ENCODE measurements around the gene C7. TPM values are rescaled to one million over a fixed set of nuclear protein-coding genes. Genes with fewer than 3 reads are reported as not detected.

The C7 gene
- total and polyA plus RNA-seq, 2 of the 13 experiments (the other 11 are each of a cell fraction or from before 2014, with no cell fraction given): 1.7 to 3.5 TPM

DNA sequence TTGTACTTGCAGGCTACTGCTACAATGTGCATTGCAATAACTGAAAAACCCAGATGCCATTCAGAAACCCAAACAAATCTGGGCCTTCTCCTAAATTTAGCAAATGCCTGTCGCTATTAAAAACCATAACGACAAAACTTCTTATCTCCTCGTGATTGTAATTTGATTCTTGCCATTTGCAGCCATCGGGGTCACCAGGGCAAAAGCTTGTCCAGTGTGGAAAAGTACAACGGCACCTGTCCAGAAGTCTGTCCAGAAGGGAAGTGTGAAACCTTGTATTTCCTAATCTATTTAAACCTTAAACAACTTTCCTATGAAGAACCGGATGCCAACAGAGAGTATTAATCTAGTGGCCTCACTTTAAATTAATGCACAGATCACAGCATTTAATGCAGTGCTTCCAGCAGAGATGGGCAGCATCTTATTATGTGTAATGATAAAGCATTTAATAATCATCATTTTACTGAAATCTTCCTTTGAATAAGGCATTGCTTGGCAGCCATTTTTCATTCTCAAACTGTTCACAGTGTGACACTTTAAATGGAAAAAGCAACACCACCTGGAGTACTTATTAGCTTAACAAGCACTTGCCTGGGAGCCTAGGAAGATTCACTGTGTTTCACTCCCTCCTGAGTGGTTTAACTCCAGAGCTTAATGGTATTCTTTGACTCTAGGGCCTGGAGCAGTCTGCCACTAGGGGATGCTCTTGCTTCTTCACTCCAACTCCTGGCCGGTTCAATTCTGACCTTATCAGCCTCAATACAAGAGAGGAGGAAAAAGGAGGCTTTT, 4.9 kb upstream of the C7 start (continued):
- TF ChIP-seq, protein P1, sequence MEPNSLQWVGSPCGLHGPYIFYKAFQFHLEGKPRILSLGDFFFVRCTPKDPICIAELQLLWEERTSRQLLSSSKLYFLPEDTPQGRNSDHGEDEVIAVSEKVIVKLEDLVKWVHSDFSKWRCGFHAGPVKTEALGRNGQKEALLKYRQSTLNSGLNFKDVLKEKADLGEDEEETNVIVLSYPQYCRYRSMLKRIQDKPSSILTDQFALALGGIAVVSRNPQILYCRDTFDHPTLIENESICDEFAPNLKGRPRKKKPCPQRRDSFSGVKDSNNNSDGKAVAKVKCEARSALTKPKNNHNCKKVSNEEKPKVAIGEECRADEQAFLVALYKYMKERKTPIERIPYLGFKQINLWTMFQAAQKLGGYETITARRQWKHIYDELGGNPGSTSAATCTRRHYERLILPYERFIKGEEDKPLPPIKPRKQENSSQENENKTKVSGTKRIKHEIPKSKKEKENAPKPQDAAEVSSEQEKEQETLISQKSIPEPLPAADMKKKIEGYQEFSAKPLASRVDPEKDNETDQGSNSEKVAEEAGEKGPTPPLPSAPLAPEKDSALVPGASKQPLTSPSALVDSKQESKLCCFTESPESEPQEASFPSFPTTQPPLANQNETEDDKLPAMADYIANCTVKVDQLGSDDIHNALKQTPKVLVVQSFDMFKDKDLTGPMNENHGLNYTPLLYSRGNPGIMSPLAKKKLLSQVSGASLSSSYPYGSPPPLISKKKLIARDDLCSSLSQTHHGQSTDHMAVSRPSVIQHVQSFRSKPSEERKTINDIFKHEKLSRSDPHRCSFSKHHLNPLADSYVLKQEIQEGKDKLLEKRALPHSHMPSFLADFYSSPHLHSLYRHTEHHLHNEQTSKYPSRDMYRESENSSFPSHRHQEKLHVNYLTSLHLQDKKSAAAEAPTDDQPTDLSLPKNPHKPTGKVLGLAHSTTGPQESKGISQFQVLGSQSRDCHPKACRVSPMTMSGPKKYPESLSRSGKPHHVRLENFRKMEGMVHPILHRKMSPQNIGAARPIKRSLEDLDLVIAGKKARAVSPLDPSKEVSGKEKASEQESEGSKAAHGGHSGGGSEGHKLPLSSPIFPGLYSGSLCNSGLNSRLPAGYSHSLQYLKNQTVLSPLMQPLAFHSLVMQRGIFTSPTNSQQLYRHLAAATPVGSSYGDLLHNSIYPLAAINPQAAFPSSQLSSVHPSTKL (CRISPR knock-in tag; IDR thresholded peaks at IDR 0.05): peak; percentile 56
- TF ChIP-seq, protein P2, sequence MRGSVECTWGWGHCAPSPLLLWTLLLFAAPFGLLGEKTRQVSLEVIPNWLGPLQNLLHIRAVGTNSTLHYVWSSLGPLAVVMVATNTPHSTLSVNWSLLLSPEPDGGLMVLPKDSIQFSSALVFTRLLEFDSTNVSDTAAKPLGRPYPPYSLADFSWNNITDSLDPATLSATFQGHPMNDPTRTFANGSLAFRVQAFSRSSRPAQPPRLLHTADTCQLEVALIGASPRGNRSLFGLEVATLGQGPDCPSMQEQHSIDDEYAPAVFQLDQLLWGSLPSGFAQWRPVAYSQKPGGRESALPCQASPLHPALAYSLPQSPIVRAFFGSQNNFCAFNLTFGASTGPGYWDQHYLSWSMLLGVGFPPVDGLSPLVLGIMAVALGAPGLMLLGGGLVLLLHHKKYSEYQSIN (CRISPR knock-in tag; IDR thresholded peaks at IDR 0.05; ENCODE audit: borderline replicate concordance): no peak
- TF ChIP-seq, protein P3, sequence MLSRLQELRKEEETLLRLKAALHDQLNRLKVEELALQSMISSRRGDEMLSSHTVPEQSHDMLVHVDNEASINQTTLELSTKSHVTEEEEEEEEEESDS (CRISPR knock-in tag; IDR thresholded peaks at IDR 0.05; ENCODE audit: borderline replicate concordance): no peak
- TF ChIP-seq JARID2 (CRISPR knock-in tag; IDR thresholded peaks at IDR 0.05; ENCODE audit: insufficient replicate concordance) (no peak), ZNF552 (CRISPR knock-in tag; IDR thresholded peaks at IDR 0.05; ENCODE audit: borderline replicate concordance) (no peak), JUNB (CRISPR knock-in tag; IDR thresholded peaks at IDR 0.05; ENCODE audit: borderline replicate concordance) (no peak), STAT5B (CRISPR knock-in tag; IDR thresholded peaks at IDR 0.05) (no peak), ZBTB20 (CRISPR knock-in tag; IDR thresholded peaks at IDR 0.05; ENCODE audit: borderline replicate concordance, low read depth) (no peak), ZFP41 (CRISPR knock-in tag; IDR thresholded peaks at IDR 0.05; ENCODE audit: borderline replicate concordance) (no peak), RFX5 (IDR thresholded peaks at IDR 0.05; ENCODE audit: low read depth, low read length) (no peak), ZSCAN9 (CRISPR knock-in tag; IDR thresholded peaks at IDR 0.05; ENCODE audit: borderline replicate concordance) (no peak; the same call in 1 of the 2 replicates), HMG20A (CRISPR knock-in tag; IDR thresholded peaks at IDR 0.05; ENCODE audit: borderline replicate concordance) (peak; percentile 51; the same call in 1 of the 2 replicates), TBX2 (CRISPR knock-in tag; IDR thresholded peaks at IDR 0.05; ENCODE audit: borderline replicate concordance) (peak; percentile 24; the same call in 1 of the 2 replicates), RAD21 (CRISPR knock-in tag; IDR thresholded peaks at IDR 0.05) (peak; percentile 84)
- TF ChIP-seq, protein P4, sequence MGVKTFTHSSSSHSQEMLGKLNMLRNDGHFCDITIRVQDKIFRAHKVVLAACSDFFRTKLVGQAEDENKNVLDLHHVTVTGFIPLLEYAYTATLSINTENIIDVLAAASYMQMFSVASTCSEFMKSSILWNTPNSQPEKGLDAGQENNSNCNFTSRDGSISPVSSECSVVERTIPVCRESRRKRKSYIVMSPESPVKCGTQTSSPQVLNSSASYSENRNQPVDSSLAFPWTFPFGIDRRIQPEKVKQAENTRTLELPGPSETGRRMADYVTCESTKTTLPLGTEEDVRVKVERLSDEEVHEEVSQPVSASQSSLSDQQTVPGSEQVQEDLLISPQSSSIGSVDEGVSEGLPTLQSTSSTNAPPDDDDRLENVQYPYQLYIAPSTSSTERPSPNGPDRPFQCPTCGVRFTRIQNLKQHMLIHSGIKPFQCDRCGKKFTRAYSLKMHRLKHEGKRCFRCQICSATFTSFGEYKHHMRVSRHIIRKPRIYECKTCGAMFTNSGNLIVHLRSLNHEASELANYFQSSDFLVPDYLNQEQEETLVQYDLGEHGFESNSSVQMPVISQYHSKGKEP (CRISPR knock-in tag; IDR thresholded peaks at IDR 0.05): no peak
- TF ChIP-seq, protein P5, sequence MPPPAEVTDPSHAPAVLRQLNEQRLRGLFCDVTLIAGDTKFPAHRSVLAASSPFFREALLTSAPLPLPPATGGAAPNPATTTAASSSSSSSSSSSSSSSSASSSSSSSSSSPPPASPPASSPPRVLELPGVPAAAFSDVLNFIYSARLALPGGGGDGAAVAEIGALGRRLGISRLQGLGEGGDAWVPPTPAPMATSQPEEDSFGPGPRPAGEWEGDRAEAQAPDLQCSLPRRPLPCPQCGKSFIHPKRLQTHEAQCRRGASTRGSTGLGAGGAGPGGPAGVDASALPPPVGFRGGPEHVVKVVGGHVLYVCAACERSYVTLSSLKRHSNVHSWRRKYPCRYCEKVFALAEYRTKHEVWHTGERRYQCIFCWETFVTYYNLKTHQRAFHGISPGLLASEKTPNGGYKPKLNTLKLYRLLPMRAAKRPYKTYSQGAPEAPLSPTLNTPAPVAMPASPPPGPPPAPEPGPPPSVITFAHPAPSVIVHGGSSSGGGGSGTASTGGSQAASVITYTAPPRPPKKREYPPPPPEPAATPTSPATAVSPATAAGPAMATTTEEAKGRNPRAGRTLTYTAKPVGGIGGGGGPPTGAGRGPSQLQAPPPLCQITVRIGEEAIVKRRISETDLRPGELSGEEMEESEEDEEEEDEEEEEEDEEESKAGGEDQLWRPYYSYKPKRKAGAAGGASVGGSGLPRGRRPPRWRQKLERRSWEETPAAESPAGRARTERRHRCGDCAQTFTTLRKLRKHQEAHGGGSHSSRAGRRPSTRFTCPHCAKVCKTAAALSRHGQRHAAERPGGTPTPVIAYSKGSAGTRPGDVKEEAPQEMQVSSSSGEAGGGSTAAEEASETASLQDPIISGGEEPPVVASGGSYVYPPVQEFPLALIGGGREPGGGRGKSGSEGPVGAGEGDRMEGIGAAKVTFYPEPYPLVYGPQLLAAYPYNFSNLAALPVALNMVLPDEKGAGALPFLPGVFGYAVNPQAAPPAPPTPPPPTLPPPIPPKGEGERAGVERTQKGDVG (CRISPR knock-in tag; IDR thresholded peaks at IDR 0.05; ENCODE audit: borderline replicate concordance): no peak
- TF ChIP-seq, protein P6, sequence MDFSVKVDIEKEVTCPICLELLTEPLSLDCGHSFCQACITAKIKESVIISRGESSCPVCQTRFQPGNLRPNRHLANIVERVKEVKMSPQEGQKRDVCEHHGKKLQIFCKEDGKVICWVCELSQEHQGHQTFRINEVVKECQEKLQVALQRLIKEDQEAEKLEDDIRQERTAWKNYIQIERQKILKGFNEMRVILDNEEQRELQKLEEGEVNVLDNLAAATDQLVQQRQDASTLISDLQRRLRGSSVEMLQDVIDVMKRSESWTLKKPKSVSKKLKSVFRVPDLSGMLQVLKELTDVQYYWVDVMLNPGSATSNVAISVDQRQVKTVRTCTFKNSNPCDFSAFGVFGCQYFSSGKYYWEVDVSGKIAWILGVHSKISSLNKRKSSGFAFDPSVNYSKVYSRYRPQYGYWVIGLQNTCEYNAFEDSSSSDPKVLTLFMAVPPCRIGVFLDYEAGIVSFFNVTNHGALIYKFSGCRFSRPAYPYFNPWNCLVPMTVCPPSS (IDR thresholded peaks at IDR 0.05): no peak
